WI38 (cell line): ENCODE measurements around the gene MGMT.

Source experiments
- H3K4me3 ChIP-seq: 2 replicates; pipeline ENCODE4 v1.5.1; 2011; ENCODE audit warnings: low read depth, mild to moderate bottlenecking, control low read depth, low read length
- CTCF ChIP-seq: IDR thresholded peaks from 2 replicates; pipeline ENCODE4 v1.5.1; 2012; ENCODE audit warnings: low read depth, mild to moderate bottlenecking, control low read depth, low read length

MGMT gene

GRCh38 chr10:129526943-129527342 is 59.9 kb downstream of the MGMT start:
- H3K4me3 ChIP-seq: no peak overlapping the region
- TF ChIP-seq CTCF: no peak

DNA sequence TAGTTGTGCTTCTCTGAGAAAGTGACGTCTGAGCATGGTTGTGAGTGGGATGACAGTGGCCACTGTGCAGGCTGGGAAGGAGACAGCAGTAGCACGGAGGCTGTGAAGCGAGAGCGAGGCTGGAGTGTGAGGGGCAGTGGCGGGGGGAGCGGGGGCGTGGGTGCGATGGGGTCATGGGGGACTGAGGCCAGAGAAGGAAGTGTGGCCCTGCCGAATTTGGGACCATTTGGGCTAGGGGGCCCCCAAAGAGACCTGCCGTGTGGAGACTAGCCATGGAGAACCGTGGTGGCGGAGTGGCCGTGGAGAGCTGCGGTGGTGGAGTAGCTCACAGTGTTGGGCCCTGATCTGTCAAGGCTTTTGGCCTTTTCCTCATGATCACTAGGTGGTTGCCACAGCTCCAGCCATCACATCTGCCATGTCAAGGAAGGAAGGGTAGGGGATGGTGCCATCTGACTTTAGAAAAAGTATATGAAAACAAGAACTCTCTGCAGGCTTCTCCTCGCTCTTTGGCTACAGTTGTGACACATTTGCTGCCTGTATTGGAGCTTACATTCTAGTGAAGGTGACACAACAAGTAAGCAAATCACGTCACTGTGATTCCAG is 61.4 kb downstream of the MGMT start:
- TF ChIP-seq CTCF: no peak
- H3K4me3 ChIP-seq: no peak overlapping the region

DNA sequence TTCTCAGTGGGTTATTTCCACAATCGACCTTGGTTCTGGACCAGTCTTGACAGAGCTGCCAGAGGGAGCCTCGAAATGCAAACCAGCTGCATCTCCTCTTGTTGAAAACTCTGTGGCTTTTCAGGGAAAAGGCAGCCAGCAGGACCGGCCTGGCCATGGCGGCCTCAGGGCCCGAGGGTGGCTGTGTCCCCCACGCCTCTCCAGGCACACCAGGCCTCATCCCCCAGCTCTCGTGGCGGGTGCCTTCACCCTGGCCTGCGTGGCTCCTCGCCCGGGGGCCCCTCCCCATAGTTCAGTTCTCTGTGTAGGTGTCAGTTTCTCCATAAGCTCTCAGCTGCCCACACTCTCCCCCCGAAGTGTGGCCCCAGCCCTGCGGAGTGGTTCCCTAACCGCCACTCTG is 63.5 kb downstream of the MGMT start:
- no peak for TF ChIP-seq CTCF
- H3K4me3 ChIP-seq: no peak overlapping the region

DNA sequence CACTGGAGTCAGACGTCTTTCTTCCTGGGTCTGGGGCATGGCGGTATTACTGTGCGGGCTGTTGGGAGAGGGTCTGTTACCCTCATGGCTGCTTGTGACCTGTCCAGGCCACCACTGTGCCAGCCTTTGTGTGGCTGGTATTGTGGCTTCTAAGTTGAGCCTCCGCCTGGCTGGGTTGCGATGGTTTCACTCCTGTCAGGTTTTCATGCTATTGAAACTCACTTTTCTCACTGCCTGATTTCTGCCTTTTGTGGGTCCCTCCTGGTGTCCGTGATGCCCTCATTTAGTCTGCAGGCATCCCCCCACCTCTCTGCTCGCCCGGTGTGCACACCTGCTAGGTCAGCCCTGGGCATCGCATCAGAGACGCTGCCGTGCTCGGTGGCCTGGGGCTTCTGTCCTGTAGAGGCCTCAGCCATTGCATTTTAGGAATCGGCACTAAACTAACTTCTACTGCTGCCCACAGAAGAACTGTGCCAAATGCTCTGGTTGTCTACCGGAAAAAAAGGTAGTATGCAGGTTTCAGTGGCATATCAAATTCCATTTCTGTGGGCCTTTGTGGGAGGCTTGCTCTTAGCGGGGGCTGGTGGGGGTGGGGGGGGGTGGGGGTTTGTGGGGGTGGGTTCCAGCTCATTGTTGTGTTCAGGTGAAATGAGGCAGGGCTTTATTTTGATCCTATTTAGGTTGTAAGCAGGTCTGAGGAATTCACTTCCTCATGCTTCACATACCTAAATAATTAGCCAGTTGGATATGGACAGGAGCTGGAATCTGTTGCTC is 64.3 kb downstream of the MGMT start:
- TF ChIP-seq CTCF: no peak
- H3K4me3 ChIP-seq: no peak overlapping the region

DNA sequence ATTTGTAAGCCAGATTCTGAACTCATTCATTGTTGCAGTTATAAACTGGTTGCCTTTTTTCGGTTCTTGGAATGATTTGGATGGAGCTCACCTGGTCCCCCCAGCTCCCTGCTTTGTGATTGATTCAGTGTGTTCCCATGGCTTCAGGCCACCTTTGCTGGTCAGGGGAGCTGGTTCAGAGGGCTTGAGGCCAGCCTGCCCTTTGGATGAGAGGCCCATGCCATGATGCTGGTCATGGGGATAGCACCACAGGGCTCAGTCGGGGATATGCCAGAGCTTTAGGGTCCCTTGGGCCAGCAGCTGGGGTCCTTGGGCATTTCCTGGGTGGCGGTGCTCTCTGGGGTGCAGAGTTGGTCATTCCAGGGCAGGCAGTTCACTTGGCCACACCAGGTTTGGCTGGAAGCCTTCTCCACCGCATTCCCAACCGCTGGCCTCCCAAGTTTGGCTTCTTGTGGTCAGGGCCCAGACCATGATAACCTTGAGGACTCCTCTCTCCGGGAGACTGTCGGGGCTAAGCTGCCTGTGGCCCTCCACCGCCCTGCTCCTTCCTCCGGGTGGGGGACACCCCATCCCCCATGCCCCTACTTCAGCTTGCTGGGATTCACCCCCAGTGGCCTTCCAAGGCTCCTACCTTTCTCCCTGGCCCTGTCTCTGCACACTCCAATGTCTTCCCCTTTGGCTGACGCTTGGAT is 65.1 kb downstream of the MGMT start:
- TF ChIP-seq CTCF: no peak
- no peak overlapping the region for H3K4me3 ChIP-seq

DNA sequence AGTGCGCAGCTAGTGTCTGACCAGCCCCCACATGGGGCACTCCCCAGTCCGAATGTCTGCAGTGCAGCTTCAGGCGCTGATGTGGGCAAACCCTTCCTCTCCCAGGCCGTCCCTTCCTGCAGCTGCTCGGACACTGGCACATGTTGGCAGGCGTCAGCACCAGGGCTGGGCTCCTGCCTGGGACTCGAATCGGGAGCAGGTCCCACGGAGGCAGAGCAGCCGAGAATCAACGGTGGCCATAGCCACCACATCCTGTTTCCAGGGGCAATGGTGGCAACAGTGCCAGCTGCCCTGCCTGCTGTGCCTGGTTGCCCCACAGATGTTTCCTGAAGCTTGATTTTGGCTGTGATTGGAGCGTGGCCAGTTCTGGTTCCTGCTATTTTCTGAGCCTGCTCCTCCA is 65.8 kb downstream of the MGMT start:
- H3K4me3 ChIP-seq: no peak overlapping the region
- TF ChIP-seq CTCF: no peak

- H3K4me3 ChIP-seq: no peak overlapping the region
- no peak for TF ChIP-seq CTCF
Measured at GRCh38 chr10:129533281-129533680, 66.2 kb downstream of the MGMT start.
